Activated gamma-delta T cell (primary cell): ENCODE data around the gene SPAG16.

Experiments
- DNase-seq: peaks from one replicate; lab custom pipeline; 2025; lab: John Stamatoyannopoulos, UW

The SPAG16 gene

GRCh38 chr2:214379227-214379626, 1095.0 kb downstream of the SPAG16 start:
- DNase-seq, result no peak

- no peak for DNase-seq
These were observed 1096.4 kb downstream of the SPAG16 start for GRCh38 chr2:214380681-214381080.

DNA sequence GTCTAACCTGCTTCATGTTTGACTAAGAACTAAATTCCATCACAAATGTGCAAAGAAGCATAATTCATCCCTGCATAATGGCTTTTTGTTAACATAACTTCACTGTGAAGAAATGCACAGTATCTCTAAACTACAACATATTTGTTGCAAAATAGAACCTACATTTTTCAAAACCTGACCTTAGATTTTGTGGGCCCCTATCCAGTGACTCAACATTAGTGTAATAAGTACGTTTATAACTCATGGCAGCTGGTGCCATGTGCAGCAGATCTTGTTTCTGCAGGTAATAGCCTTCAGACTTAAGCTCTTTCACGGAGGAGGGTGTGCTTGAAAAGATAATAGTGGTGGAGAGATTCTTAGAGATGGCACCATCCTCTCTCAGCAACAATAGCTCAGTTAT, 1098.0 kb downstream of the SPAG16 start:
- no peak for DNase-seq

- no peak for DNase-seq
These were observed 1102.5 kb downstream of the SPAG16 start for GRCh38 chr2:214386720-214387119.

GRCh38 chr2:214389334-214389733, 1105.1 kb downstream of the SPAG16 start:
- no peak for DNase-seq

DNA sequence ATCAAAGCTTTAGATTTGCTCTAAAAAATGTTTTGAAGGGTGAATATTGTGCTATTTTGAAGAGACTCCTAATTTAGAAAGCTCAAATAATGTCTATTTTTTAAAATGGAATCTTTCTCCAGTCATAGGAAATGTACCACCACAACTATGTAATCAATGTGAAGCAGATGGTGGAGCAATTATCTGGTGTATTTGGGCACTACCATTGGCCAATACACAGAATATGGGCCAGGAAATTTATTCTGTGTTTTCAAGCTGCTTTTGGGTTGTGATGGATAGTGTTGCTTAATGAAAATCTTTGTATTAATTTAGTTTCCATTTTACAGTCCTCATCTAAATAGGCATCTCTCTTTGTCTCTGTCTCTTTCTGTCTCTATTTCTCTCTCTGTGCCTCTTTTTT, 1109.5 kb downstream of the SPAG16 start:
- DNase-seq, result no peak

- no peak for DNase-seq
These were observed 1110.8 kb downstream of the SPAG16 start for GRCh38 chr2:214395040-214395439.

GRCh38 chr2:214401580-214401979, 1117.3 kb downstream of the SPAG16 start:
- DNase-seq, result no peak

- no peak for DNase-seq
These were observed 1126.0 kb downstream of the SPAG16 start for GRCh38 chr2:214410128-214410775.

DNA sequence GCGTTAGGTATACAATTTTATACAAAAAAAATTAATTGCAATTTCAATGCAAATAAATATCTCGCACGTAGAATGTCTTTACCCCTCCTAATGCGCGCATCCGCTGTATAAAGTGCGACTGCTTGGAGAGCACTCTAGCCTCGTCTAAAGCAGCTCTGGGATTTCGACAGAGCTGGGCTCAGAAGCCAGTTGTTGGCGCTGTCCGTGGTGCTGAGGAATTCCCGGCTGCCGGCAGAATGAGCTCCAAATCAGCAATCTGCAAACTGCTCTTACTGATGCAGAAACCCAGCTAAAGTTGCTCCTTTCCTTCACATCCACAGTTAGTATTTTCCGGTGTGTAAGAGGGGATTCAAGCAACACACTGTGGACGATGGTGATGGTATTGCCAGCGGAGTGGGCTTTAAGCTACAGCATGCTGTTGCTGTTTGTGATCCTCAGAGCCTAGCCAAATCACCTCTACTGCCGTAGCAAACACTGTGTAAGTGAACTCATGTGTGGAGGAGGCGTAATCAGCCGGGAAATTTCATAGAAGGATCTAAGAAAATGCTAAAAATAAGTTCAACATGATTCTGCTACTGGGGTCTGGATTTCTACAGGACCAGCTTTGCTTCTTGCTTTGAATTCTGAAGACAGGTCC, 1126.8 kb downstream of the SPAG16 start, which contains the start of gene VWC2L:
Gene VWC2L (plus strand): TSS at position 137 of the 637 bp plus-strand sequence. CDS start 3,140 bp downstream, outside the sequence.
- no peak for DNase-seq

DNA sequence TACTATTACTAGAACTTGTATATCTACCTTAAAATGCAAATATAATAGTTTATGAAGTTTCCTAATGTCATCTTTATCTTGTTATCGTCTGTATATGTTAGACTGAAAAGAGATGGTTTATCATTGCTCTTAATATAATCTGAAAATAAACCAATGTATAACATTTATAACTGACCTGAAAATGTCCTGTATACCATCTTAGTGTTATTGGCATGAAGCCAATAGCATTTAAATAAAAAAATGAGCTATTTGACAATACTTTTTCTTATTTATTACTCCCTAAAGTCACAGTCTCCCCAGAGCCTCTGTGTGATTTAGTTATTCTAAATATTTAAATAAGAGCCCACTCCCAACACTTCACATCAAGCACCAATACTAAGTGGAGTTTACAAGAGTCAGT, 1128.4 kb downstream of the SPAG16 start:
- no peak for DNase-seq

GRCh38 chr2:214436470-214436869, 1152.2 kb downstream of the SPAG16 start:
- no peak for DNase-seq

DNA sequence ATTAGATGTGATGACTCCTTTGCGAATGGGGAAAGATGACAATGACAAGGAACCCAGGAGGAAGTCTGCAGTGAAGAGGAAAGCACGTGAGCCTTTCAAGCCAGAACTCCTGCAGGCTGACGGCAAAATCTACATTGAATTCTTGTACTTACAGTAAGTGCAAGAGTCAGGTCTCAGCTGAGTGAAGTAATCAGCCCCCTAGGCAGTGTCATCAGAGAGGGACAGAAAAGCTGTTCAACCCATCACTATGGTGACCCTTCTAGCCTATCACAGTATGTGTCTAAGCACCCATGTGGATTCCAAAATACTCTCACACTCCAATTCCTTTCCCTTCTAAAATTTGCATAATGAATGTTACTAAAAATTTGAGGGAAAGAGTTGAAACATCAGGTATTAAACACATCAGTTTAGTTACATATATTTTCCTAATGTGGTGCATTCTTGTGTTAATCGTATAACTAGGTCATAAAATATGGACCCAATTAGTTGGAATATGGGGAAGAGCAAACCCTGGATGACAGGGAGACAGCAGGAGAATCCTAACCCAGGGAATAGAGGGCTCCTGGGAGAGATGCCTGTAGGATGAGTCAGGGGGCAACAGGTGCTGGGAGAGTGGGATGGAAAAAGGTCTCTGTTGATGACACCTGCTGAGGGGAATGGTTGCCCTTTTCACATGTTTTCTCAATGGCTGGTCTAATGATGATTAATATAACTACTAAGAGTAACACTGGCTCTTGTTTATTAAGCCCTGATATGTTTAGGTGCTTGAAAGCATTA, 1166.0 kb downstream of the SPAG16 start:
- DNase-seq, result no peak

- DNase-seq, result no peak
These were observed 1167.4 kb downstream of the SPAG16 start for GRCh38 chr2:214451516-214452275.
